NCI-H146 (cell line): Measurements from ENCODE around the gene MED31.
"Not testable (repeated sequence)": the region's sequence is repeated elsewhere in the genome, so short reads cannot be mapped to it uniquely, and the experiment has no call there.

Experiments
- DNase-seq: peaks from one replicate; lab custom pipeline; 2025; lab: John Stamatoyannopoulos, UW

MED31 gene

GRCh38 chr17:6626616-6627015 lies 24.8 kb downstream of the MED31 start:
- DNase-seq, result no peak

GRCh38 chr17:6623941-6624340 lies 27.5 kb downstream of the MED31 start:
- no peak for DNase-seq

GRCh38 chr17:6611231-6611630 lies 40.2 kb downstream of the MED31 start:
- no peak for DNase-seq

- no peak for DNase-seq
Observed at GRCh38 chr17:6610011-6610410, 41.4 kb downstream of the MED31 start.

- no peak for DNase-seq
Observed at GRCh38 chr17:6608321-6608720, 43.1 kb downstream of the MED31 start.

GRCh38 chr17:6605142-6605541 lies 46.3 kb downstream of the MED31 start:
- DNase-seq, result no peak

GRCh38 chr17:6603744-6604325 lies 47.6 kb downstream of the MED31 start:
- no peak for DNase-seq

GRCh38 chr17:6602141-6602540 lies 49.3 kb downstream of the MED31 start:
- DNase-seq, result no peak

GRCh38 chr17:6599364-6599763 lies 52.0 kb downstream of the MED31 start:
- no peak for DNase-seq

GRCh38 chr17:6597727-6598126 lies 53.7 kb downstream of the MED31 start:
- DNase-seq, result no peak

GRCh38 chr17:6596941-6597340 lies 54.5 kb downstream of the MED31 start:
- no peak for DNase-seq

- DNase-seq, result no peak
Observed at GRCh38 chr17:6596511-6596910, 54.9 kb downstream of the MED31 start.

GRCh38 chr17:6596081-6596480 lies 55.3 kb downstream of the MED31 start:
- no peak for DNase-seq

- DNase-seq, result not testable (repeated sequence)
Observed at GRCh38 chr17:6593371-6593770, 58.0 kb downstream of the MED31 start.
